RPMI7951 (cell line): ENCODE data around the gene MFSD8. TPM values are rescaled to one million over a fixed set of nuclear protein-coding genes. Genes with fewer than 3 reads are reported as not detected.
"Not testable (repeated sequence)": the region's sequence is repeated elsewhere in the genome, so short reads cannot be mapped to it uniquely, and the experiment has no call there.

ENCODE experiments used
- DNase-seq: peaks from one replicate; pipeline ENCODE4 v3.0.0-alpha.2; 2012; ENCODE audit warnings: low read depth
- total RNA-seq: library from RNA; depleted of rRNA; stranded (reverse); fragments of >200 nt; shearing (Covaris generic); gene quantifications from 2 replicates; pipeline ENCODE4 v1.2.3, GENCODE V29; 2014

MFSD8 gene
- total RNA-seq, 1 experiment from 2014 or later: 14.8 TPM

DNA sequence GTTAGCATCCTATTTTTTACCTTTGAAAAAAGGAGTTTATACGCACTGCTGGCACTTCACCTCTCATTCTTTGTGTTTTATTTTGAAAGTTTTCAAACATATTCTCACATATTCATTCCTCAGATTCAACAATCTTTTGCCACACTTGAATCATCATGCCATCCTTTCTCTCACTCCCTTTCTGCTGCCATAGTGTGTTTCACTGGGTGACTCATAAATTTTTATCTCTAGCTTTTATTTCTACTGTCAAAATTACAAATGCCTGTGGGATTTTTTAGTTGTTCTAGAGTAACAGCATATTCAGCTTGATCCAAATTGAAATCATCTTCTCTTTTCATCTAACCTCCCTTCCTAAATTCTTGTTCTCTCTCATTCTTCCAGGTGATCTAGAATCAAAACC lies 28.0 kb downstream of the MFSD8 start:
- peak; percentile 1 for DNase-seq

DNA sequence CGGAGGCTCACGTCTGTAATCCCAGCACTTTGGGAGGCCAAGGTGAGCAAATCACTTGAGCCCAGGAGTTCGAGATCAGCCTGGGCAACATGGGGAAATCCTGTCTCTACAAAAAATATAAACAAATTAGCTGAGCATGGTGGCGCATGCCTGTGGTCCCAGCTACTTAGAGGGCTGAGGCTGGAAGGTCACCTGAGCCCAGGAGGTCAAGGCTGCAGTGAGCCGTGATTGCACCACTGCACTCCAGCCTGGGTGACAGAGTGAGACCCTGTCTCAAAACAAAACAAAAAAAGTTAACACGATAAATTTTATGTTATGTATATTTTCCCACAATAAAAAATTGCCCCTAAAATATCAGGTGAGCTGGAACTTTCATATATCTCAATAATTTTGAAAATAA lies 33.1 kb downstream of the MFSD8 start:
- not testable (repeated sequence) for DNase-seq

GRCh38 chr4:127930175-127930574 lies 34.8 kb downstream of the MFSD8 start:
- DNase-seq: no peak

GRCh38 chr4:127925720-127926119 lies 39.3 kb downstream of the MFSD8 start:
- DNase-seq: not testable (repeated sequence)

GRCh38 chr4:127922226-127922625 lies 42.7 kb downstream of the MFSD8 start:
- no peak for DNase-seq

DNA sequence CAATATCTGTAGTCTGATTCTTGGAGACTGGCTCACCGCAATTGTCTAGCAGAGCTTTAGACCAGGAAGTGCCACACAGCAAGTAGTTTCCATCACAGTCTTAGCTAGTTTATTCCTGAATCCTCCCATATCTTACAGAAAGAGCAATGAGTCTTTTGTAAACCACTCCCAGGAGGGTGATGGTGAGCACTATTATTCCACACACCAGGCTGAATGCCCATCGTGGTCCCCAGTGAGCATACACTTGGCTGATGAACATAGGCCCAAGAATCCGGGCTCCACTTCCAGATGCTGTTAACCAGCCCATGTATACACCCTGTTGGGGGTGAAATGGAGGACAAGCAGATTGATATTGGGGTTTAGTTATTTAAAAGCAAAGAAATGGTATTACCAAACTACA lies 44.5 kb downstream of the MFSD8 start:
- DNase-seq: no peak

DNA sequence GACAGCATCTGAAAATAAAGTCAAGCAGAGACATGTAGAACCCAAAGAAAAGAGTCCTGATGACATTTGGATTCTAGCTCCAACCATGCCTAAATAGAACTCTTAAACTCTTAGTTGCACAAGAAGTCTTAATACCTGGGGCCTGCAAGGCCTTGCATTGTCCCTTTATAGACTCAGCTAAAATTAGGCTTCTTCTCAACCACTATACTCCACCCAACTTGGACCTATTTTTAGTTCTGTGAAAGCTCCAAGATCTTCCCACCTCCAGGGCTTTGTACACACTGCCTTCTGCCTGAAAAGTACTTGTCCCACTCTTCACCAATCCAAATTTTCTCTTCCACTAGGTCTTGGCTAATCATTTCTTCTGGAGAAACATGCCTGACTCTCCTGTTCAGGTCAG lies 47.8 kb downstream of the MFSD8 start:
- DNase-seq: no peak

DNA sequence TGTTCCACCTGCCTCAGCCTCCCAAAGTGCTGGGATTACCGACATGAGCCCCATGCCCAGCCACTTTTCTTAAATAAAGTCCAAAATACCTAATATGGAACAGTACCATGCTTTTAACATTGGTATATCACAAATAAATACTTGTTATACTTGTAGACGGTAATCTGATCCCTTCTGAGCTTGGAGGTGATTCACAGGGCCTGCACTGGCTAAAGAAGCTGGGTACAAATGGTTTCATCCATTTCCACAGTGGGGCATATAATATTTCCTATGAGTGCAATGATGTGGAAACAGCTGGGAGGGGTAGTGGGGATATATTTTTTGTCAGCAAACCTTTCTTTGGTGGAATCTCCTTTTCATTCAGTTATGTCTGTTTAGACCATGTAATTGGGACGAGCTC lies 48.5 kb downstream of the MFSD8 start:
- DNase-seq: no peak

GRCh38 chr4:127905029-127905428 lies 59.9 kb downstream of the MFSD8 start:
- no peak for DNase-seq

DNA sequence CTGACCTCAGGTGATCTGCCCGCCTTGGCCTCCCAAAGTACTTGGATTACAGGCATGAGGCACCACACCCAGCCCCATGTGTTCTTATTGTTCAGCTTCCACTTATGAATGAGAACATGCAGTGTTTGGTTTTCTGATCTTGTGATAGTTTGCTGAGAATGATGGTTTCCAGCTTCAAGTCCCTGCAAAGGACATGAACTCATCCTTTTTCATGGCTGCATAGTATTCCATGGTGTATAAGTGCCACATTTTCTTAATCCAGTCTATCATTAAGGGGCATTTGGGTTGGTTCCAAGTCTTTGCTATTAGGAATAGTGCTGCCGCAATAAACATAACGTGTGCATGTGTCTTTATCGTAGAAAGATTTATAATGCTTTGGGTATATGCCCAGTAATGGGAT lies 65.3 kb downstream of the MFSD8 start:
- not testable (repeated sequence) for DNase-seq

DNA sequence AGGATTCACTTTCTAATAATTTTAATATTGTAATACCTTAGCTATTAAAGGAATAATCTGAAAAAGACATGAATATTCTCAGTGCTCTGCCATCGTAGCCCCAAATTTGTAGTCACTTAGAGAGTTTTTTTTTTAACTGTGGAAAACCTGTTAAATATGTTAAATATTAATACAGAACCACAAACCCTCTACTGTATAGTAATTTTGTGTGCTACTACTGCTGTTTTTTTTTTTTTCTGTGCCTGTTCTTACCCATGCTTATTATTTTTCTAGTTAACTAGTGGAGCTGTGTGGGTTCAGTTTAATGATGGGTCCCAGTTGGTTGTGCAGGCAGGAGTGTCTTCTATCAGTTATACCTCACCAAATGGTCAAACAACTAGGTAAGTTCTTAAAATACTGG lies 68.4 kb downstream of the MFSD8 start:
- no peak for DNase-seq

DNA sequence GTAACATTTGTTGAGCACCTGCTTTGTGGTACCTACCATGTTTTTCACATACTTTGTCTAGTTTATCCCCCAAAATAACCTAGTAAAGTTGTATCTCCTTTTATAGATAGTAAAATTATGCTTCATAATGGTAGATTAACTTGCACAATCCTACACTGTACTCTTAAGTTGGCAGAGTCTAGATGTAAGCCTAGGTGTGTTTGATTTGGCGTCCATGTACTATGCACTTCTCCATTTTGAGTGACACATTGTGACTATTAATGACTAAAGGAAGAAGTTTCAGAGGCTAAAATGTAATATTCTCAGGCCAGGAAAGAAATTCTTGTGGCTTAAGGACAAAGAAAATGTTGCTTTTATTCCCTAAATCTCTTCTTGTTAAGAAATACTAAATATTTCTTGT lies 68.9 kb downstream of the MFSD8 start:
- DNase-seq: no peak

DNA sequence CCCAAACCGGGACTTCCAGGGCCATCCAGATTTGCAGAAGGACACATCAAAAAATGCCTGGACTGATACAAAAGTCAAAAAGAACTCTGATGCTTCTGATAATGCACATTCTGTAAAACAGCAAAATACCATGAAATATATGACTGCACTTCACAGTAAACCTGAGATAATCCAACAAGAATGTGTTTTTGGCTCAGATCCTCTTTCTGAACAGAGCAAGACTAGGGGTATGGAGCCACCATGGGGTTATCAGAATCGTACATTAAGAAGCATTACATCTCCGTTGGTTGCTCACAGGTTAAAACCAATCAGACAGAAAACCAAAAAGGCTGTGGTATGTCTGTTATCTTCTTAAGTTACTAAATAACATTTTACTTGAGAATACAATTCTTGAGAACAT lies 75.1 kb downstream of the MFSD8 start:
- no peak for DNase-seq

DNA sequence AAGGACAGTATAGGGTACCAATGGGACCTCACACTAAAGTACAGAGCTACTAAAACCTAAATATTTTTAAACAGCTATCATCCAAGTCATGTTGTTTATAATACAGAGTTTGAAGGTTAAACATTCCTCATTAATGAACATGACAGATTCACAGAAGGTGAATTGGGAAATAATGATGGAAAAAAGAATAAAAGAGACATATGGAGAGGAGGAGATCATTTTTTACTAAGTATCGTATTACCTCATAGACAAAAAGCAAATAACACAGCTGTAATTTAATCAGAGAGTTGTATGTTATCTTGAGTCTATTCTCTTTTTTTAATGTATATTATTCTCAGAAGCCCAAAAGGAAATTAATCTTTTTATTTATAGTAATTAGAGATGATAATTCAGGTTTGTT lies 76.4 kb downstream of the MFSD8 start:
- no peak for DNase-seq

DNA sequence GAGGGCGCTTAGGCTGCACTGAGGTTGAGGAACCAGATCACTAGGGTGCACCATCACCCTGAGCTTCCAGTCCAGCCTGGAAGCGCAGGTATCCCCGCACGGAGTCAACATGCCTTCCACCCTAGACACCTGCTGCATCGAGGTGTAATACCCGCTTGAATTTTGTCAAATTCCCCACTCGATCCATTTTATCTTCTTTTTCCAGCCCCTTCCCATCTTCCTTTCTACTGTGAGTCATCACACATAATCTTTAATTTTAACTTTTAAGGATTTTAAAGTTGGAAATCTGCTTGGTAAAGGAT lies 83.5 kb downstream of the MFSD8 start:
- DNase-seq: no peak

- DNase-seq: peak; percentile 91
Observed at GRCh38 chr4:127880763-127881562, 84.0 kb downstream of the MFSD8 start, which contains the start of gene PLK4. Gene PLK4 (plus strand): TSS chr4:127880893. CDS start chr4:127881135, 242 bp downstream.

DNA sequence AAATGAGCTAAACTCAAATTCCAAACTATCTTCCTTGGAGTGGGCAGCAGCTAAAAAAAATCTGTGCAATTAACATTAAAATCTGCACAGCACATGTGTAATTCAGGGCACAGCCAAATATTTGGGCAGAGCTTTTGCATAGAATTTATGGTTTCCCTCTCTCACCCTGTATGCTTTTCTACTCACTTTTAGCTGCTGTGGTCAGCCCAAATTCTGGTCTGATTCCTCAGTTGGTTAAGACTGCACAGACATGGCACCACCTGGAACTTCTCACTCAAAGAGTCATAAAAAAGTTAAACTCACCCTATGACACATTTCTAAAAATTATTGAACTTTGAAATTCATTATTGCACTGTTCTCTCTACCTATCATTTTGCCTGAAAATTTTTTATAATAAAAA lies 89.2 kb downstream of the MFSD8 start:
- no peak for DNase-seq

DNA sequence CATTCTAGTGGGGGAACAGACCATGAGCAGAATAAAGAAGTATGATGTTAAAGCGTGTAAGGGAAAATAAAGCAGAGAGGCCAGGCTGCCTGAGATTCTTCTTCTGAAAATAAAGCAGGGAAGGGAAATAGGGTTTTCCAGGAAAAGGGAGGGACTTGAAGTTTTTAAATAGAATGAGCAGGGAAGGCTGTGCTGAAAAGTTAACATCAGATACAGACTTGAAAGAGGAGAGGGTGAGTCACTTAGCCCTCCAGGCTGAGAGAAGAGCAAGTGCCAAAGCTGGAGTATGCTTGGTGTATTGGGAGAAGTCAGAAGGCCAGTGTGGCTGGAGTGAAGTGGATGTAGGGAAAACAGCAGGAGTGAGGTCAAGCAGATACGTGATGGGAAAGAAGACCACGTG lies 94.3 kb downstream of the MFSD8 start:
- DNase-seq: peak; percentile 95

DNA sequence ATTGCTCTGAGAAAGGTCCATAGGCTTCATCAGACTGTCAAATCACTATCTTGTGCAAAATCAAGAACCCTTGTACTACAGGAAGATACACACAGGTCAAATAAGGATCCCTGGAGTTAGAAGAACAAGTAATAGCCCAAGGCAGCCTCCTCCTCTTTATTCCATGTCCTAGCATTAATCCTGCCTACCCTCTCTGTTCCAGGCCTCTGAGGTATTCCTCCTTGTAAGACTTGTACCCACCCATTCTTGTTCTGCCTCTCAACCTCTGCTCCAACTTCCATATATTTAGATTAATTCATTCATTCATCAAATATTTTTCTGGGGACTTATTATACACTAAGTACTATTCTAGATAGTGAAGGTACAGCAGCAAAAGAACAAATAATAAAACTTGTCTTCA lies 94.7 kb downstream of the MFSD8 start:
- peak; percentile 9 for DNase-seq

- no peak for DNase-seq
Observed at GRCh38 chr4:127868196-127868595, 96.8 kb downstream of the MFSD8 start.
